Panc1 (cell line): ENCODE data around the gene TDRKH.

Experiments used
- POLR2AphosphoS5 ChIP-seq: IDR thresholded peaks from 2 replicates; pipeline ENCODE4 v1.6.1; 2012; ENCODE audit warnings: mild to moderate bottlenecking, low read depth, low read length, moderate library complexity
- SIN3A ChIP-seq: IDR thresholded peaks from 2 replicates; pipeline ENCODE4 v1.6.1; 2012; ENCODE audit warnings: low read depth, mild to moderate bottlenecking, low read length, moderate library complexity, borderline replicate concordance; ENCODE audit not compliant: insufficient read depth
- TCF7L2 ChIP-seq: IDR thresholded peaks from 2 replicates; pipeline ENCODE4 v1.6.1; 2011; ENCODE audit warnings: mild to moderate bottlenecking, low read depth, low read length, inconsistent platforms
- TF ChIP-seq, protein P1 (sequence below): fragments of 450-650 bp; IDR thresholded peaks from 2 replicates; pipeline ENCODE4 v1.5.1; 2017; ENCODE audit warnings: mild to moderate bottlenecking
- TF ChIP-seq, protein P2 (sequence below), 2 experiments: IDR thresholded peaks; 2 replicates each; pipeline ENCODE4 v1.6.1; 2011 to 2012; ENCODE audit warnings: low read depth in 2 of 2, control low read depth in 1 of 2, low read length in 1 of 2, mild to moderate bottlenecking in 1 of 2, moderate library complexity in 1 of 2; ENCODE audit not compliant: insufficient read depth in 1 of 2

DNA sequence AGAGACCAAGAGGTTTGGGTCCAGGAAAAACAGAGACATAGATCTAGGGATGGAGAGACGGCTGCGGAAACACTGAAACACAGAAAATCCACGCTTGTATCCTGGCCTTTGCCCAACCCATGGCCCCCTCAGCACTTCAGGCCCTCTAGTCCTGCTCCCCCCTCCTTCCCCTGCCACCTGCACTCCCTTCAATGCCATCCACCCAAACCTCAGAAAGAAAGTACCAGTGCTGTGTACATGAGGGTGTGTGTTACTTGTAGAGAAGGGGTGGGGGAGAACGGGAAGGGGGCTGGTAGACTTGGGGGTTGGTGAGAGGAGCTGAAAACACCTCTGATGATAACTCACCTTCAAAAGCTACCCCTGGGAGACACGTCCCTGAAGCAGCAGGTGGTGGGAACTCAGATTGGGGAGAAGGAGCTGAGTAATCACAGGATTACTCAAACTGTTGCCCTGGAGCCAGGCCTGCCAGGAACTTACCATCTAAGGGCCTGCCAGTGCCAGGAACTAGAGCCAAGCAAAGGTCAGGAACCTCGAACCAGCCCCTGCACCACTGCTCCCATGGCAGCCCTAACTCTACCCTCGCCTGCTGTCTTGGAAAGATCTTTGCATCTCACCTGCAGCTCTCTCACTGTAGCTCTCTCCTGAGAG lies 29.8 kb upstream of the TDRKH start:
- TF ChIP-seq, protein P1, sequence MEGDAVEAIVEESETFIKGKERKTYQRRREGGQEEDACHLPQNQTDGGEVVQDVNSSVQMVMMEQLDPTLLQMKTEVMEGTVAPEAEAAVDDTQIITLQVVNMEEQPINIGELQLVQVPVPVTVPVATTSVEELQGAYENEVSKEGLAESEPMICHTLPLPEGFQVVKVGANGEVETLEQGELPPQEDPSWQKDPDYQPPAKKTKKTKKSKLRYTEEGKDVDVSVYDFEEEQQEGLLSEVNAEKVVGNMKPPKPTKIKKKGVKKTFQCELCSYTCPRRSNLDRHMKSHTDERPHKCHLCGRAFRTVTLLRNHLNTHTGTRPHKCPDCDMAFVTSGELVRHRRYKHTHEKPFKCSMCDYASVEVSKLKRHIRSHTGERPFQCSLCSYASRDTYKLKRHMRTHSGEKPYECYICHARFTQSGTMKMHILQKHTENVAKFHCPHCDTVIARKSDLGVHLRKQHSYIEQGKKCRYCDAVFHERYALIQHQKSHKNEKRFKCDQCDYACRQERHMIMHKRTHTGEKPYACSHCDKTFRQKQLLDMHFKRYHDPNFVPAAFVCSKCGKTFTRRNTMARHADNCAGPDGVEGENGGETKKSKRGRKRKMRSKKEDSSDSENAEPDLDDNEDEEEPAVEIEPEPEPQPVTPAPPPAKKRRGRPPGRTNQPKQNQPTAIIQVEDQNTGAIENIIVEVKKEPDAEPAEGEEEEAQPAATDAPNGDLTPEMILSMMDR, result no peak
- TF ChIP-seq, protein P2, sequence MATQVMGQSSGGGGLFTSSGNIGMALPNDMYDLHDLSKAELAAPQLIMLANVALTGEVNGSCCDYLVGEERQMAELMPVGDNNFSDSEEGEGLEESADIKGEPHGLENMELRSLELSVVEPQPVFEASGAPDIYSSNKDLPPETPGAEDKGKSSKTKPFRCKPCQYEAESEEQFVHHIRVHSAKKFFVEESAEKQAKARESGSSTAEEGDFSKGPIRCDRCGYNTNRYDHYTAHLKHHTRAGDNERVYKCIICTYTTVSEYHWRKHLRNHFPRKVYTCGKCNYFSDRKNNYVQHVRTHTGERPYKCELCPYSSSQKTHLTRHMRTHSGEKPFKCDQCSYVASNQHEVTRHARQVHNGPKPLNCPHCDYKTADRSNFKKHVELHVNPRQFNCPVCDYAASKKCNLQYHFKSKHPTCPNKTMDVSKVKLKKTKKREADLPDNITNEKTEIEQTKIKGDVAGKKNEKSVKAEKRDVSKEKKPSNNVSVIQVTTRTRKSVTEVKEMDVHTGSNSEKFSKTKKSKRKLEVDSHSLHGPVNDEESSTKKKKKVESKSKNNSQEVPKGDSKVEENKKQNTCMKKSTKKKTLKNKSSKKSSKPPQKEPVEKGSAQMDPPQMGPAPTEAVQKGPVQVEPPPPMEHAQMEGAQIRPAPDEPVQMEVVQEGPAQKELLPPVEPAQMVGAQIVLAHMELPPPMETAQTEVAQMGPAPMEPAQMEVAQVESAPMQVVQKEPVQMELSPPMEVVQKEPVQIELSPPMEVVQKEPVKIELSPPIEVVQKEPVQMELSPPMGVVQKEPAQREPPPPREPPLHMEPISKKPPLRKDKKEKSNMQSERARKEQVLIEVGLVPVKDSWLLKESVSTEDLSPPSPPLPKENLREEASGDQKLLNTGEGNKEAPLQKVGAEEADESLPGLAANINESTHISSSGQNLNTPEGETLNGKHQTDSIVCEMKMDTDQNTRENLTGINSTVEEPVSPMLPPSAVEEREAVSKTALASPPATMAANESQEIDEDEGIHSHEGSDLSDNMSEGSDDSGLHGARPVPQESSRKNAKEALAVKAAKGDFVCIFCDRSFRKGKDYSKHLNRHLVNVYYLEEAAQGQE (IDR thresholded peaks at IDR 0.05; ENCODE audit: insufficient read depth in 1 of 2, low read depth in 2 of 2, low read length in 1 of 2), result no peak
- no peak for TF ChIP-seq POLR2AphosphoS5
- no peak for TF ChIP-seq TCF7L2
- TF ChIP-seq SIN3A, result no peak
